Measurements from ENCODE around the gene SGPP1. TPM values are rescaled to one million over a fixed set of nuclear protein-coding genes. Genes with fewer than 3 reads are reported as not detected.

Gene SGPP1
- total and polyA plus RNA-seq, 2 of the 8 experiments (the other 6 are each of a cell fraction or from before 2014, with no cell fraction given) = 5.7 to 8.1 TPM

DNA sequence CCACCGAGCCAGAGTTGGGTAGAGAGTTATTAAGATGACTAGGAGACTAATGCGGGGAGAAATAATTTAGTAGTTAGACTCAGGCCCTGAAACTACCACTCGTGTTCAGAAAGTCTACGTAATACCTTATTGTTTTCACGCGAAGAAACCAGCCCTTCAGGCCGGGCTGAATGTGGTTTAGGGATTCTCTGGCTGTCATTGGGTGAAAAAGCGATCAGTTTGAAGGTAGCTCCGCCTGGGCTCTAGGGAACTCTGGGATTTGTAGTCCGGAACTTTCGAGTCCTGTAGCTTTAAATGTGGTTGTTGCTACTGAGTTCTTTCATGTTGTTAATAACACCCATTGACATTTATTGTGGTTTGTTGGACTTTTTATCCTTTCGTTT lies 85.6 kb downstream of the SGPP1 start (continued):
- TF ChIP-seq PHF8 (conservative IDR thresholded peaks at IDR 0.05; ENCODE audit: low read depth, low read length) (no peak; the same call in none of the 2 replicates), RAD21 (IDR thresholded peaks at IDR 0.05 in 1 of 2, conservative IDR thresholded peaks at IDR 0.05 in 1 of 2; ENCODE audit: low read depth in 2 of 2, low read length in 2 of 2) (no peak), RBBP5 (IDR thresholded peaks at IDR 0.05; ENCODE audit: borderline replicate concordance, low read depth, low read length) (no peak), KDM1A (IDR thresholded peaks at IDR 0.05; ENCODE audit: borderline replicate concordance, low read length) (no peak), SP2 (IDR thresholded peaks at IDR 0.05; ENCODE audit: low read length) (peak; percentile 29; the same call in 1 of the 2 replicates), BACH1 (IDR thresholded peaks at IDR 0.05; ENCODE audit: low read length) (peak; percentile 74), MAFK (IDR thresholded peaks at IDR 0.05; ENCODE audit: low read depth, low read length) (no peak), JUN (IDR thresholded peaks at IDR 0.05; ENCODE audit: low read depth, low read length) (no peak), EZH2 (IDR thresholded peaks at IDR 0.05; ENCODE audit: low read depth, low read length, severe bottlenecking) (no peak), JUND (IDR thresholded peaks at IDR 0.05; ENCODE audit: low read length) (no peak), TBP (IDR thresholded peaks at IDR 0.05; ENCODE audit: low read depth, low read length) (peak; percentile 67; the same call in 1 of the 2 replicates), SIX5 (IDR thresholded peaks at IDR 0.05; ENCODE audit: low read depth, low read length) (peak; percentile 83), HDAC2 (IDR thresholded peaks at IDR 0.05; ENCODE audit: borderline replicate concordance in 1 of 2, low read depth in 2 of 2, low read length in 2 of 2) (no peak), SIN3A (conservative IDR thresholded peaks at IDR 0.05 in 1 of 2, IDR thresholded peaks at IDR 0.05 in 1 of 2; ENCODE audit: low read depth in 1 of 2, low read length in 2 of 2) (peak in 1 of 2 experiments; percentile 76; a peak in 2 of 4 replicates), TAF7 (optimal IDR thresholded peaks at IDR 0.05; ENCODE audit: borderline replicate concordance, low read depth, low read length) (no peak), SP4 (IDR thresholded peaks at IDR 0.05; ENCODE audit: low read length) (no peak), CBX8 (IDR thresholded peaks at IDR 0.05; ENCODE audit: borderline replicate concordance, low read depth, low read length) (no peak), EGR1 (IDR thresholded peaks at IDR 0.05; ENCODE audit: borderline replicate concordance, low read depth, low read length) (no peak), CBX5 (IDR thresholded peaks at IDR 0.05; ENCODE audit: low read depth, low read length) (no peak)
- TF ChIP-seq, protein P1, sequence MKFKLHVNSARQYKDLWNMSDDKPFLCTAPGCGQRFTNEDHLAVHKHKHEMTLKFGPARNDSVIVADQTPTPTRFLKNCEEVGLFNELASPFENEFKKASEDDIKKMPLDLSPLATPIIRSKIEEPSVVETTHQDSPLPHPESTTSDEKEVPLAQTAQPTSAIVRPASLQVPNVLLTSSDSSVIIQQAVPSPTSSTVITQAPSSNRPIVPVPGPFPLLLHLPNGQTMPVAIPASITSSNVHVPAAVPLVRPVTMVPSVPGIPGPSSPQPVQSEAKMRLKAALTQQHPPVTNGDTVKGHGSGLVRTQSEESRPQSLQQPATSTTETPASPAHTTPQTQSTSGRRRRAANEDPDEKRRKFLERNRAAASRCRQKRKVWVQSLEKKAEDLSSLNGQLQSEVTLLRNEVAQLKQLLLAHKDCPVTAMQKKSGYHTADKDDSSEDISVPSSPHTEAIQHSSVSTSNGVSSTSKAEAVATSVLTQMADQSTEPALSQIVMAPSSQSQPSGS (IDR thresholded peaks at IDR 0.05; ENCODE audit: low read length) = no peak
- TF ChIP-seq, protein P2, sequence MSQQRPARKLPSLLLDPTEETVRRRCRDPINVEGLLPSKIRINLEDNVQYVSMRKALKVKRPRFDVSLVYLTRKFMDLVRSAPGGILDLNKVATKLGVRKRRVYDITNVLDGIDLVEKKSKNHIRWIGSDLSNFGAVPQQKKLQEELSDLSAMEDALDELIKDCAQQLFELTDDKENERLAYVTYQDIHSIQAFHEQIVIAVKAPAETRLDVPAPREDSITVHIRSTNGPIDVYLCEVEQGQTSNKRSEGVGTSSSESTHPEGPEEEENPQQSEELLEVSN (IDR thresholded peaks at IDR 0.05) = no peak
